ENCODE results near the gene MDFIC.
"Not testable (repeated sequence)": the region's sequence is repeated elsewhere in the genome, so short reads cannot be mapped to it uniquely, and the experiment has no call there.

MDFIC gene, protein sequence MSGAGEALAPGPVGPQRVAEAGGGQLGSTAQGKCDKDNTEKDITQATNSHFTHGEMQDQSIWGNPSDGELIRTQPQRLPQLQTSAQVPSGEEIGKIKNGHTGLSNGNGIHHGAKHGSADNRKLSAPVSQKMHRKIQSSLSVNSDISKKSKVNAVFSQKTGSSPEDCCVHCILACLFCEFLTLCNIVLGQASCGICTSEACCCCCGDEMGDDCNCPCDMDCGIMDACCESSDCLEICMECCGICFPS

DNA sequence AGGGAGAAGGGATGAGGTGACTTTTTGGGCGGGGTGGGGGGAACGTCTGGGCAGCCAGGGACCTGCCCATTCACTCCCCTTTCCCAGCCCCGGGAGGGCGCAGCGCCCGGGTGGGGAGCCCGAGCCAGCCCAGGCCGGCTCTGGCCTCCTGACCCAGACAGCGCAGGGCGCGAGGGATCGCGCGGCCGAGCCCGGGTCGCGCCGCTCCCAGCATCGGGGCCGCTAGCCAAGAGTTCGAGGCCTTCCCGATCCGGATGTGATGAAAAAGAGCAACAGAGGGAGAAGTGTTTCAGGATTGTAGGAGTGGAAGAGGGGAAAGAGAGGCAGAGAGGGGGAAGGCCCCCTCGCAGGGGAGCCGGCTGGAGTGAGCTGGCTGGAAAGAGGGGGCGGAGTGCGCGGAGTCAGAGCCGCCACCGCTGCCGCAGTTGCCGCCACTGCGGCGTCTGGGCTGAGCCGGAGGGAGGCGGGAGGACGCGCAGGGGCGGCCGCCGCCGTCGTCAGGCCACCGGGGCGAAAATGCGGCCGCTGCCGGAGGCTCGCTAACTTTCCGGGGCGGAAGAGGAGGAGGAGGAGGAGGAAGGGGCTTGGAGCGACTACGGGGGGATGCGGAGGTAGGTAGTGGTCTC lies at the start of gene MDFIC:
Gene MDFIC, plus strand, starts transcription at position 69 of the 626 bp plus-strand sequence. CDS start 940 bp downstream, outside the sequence.
- DNase-seq = no peak

DNA sequence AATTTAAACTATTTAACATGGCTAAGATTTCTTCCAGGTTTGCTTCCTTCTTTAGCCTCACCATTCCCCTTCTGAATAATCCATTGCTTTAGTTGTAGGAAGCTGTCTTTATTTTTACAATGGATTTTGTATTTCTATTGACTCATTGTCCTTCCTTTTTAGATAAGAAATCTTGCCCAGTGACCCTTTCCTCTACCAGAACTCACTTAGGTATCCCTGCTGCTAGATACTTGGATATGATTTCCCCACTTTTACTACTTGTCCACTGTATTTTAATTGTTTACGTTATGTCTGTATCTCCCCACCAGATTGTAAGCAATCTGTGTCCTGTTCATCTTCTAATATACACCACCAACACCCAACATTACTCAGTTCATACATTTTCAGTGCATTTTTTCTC lies 47.7 kb upstream of the MDFIC start:
- DNase-seq = no peak

DNA sequence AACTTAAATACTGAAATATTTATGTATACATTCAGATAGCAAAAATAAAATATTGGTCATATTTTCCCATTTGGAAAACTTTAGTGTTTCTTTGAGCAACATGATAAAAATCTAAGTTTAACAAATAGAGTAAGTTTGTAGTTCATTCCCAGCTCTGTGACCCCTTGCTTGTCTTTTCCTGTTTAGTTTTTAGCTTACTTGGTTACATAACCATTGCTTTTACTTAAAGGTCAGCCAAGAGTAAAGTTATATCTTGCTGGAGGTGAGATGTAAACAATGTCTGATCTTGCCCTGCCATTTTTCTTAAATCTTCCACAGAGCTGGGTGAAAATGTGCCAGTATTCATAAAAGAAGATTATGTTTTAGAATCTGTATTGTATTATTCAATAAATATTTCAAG lies 46.7 kb upstream of the MDFIC start:
- DNase-seq = no peak

DNA sequence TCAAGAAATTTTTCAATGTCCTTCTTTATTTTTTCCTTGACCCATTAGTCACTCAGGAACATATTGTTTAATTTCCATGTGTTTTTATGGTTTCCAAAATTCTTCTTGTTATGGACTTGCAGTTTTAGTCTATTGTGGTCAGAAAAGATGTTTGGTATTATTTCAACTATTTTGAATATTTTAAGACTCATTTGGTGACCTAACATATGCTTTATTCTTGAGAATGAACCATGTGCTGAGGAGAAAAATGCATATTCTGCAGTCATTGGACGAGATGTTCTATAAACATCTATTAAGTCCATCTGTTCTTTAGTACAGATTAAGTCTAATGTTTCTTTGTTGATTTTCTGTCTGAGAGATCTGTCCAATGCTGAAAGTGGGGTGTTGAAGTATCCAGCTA lies 42.3 kb upstream of the MDFIC start:
- DNase-seq = no peak

DNA sequence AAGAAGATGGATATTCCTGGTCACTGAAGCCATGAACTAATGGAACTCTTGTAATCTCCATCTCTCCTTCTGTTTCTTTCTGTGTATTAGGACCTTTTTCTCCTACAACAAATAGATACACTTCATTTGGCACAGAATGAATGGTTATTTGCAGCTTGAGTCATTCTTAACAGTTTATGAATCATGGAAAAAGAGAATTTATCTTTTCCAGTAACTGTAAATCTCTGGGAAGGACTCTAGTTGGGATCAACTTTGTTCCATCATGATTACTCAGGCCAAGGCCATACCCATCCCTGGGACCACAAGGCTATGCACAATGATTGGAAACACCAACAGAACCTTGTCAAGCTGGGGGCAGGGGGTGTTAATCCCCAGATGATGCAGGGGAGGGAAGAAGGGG lies 36.1 kb upstream of the MDFIC start:
- no peak for DNase-seq

DNA sequence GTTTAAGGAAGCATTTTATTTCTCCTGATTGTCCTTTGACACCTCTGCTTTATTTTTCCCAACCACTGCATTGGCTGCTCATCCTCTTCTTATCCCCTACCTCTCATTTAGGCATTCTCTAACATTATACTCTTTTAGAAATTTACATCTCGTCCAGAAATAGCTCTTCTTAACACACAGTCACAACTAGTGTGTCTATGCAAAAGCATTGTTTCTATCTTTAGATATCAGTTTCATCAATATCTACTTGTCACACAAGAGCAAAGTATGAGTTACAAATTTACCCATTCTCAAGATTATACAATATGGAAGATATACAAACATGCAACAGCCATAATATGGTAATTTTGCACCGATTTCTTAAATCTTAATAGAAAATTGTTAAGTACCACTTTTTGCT lies 35.7 kb upstream of the MDFIC start:
- DNase-seq = no peak

DNA sequence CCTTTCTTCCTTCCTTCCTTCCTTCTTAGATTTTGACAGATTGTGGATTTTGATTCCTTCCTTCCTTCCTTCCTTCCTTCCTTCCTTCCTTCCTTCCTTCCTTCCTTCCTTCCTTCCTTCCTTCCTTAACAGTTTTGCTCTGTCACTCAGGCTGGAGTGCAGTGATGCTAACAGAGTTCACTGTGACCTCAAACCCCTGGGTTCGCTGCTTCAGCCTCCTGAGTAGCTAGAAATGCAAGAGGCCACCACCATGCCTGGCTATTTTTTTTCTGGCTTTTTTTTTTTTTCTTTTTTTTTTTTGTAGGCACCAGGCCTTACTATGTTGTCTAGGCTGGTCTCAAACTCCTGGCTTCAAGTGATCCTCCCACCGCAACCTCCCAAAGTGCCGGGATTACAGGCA lies 32.8 kb upstream of the MDFIC start:
- not testable (repeated sequence) for DNase-seq

DNA sequence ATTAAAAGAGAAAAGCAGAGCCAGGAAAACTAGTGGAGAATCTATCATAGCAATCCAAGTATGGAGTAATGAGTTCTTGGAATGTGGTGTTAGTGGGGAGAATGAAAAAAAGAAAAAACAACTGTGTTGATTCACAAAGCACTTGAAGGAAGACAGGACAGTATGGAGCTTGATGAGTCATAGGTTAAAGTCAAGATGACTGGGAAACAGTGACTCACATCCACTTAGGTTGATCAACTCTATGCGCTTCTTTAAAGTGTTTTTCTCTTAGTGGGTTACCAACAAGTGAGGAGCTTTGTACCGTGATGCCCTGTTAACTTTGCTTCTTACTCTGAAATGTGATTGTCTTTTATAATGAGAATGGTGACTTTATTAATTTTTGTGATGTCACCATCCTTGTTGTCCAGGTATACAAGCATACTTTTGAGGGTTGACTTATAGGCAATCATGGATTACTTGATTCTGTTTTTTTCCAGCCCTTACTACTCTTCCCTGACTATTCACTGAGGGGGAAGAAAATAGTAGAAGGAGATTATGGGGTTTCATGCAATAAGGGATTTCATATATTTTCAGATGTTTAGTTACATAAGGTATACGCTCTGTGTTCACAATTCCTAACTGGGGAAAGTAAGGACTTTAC lies 32.1 kb upstream of the MDFIC start:
- no peak for DNase-seq

DNA sequence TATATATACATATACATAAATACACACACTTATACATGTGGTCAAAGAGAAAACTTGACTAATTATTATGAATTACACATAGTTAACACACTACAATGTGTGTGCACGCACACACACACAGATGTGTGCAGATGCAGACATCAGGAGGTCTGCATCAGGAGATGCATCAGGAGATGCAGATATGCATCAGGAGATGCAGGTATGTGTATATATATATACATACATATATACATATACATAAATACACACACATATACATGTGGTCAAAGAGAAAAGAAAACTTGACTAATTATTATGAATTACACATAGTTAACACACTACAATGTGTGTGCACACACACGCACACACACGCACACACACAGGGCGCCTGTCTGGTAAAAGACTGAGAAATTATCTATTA lies 31.3 kb upstream of the MDFIC start:
- DNase-seq = no peak

DNA sequence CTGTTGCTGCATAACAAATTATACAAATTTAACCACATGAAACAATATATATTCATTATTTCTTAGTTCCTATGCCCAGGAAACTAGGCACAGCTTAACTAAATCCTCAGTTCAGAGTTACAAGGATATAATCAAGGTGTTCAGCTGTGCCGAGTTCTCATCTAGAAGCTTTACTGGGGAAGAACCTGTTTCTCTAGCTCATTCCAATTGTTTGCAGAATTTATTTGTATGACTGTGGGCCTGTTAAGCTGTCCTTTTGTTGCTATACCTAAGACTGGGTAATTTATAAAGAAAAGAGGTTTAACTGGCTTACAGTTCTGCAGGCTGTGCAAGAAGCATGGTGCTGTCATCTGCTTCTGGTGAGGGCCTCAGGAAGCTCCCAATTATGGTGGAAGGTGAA lies 21.8 kb upstream of the MDFIC start:
- no peak for DNase-seq

DNA sequence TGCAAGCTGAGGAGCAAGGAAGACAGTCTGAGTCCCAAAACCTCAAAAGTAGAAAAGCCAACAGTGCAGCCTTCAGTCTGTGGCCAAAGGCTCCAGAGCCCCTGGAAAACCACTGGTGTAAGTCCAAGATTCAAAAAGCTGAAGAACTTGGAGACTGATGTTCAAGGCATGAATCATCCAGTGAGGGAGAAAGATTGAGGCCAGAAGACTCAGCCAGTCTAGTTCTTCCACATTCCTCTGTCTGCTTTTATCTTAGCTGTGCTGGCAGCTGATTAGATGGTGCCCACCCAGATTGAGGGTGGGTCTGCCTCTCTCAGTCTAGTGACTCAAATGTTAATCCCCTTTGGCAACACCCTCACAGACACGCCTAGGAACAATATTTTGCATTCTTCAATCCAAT lies 20.1 kb upstream of the MDFIC start:
- DNase-seq = no peak

DNA sequence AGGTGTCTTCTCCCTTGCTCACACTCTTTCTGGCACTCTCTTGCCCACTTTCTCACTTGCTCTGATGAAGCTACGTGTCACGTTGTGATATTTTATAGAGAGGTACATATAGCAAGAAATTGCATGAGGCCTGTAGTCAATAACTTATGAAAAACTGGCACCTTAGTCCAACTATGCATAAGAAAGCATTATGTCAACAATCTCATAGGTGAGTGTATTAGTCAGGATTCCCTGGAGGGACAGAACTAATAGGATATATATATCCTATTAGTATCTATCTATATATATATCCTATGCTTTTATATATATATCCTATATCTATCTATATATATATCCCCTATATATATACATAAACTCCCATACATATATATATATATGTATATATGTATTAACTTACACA lies 18.8 kb upstream of the MDFIC start:
- DNase-seq = no peak

DNA sequence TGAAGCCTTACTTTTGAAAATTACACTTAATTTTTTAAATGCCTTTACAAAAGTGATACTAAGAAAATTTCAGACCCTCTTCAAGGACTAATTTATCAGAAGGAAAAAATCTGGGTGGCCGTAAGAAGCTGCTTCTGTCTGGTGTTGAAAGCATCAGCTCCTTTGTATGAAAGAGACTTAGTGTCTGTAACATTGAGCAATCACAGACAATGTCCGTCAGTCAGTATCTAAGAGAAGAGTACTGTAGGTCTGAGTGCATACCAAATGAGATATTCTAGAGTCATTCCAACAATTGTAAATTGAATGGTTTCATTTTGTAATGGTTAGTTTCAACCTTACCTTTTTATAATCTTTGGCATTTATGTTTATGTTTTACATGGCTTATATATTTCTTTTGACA lies 11.1 kb upstream of the MDFIC start:
- no peak for DNase-seq

DNA sequence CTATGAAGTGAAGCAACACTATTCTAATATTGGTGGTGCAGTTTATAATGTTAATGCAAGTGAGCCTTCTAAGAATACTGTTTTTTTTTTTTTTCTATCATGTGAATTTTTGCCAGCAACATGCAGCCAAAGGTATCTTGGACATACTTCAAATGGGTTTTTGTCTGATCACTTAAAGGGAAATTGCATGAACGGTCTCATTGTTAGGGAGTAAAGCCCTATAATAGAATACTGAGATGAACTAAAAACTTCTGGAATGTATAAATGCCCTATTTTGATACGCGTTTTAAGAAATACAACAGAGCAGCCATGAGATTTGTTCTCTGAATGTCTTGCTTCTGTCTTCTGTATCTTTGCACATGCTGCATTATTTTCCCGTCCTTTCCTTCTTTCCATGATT lies 10.5 kb upstream of the MDFIC start:
- no peak for DNase-seq

DNA sequence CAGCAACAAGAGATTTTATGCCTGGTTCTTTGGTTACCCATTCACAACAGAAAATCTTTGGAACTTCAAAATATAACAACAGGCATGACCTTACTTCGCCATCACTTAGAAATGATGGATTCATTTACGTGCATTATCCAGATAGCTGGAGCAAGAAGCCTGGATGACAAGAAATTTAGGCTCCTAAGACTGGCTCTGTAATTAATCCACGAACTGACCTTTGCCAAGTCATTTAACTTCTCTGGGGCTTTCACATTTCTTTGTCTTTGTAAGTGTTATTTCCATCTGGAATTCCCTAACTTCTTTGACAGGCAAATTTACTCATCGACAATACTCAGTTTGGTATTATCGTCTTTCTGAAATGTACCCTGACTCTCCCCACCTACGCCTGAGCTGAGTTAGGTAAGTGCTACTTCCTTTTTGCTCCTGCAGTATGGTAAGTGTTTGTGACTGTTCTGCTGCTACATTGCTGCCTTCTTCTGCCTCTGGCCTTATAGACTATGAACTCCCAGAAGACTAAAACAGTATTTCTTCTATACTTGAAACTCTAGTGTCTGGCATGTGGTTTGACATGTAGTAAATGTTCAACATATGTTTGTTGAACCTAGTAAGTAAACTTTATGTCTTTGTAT lies 5.5 kb upstream of the MDFIC start:
- DNase-seq = no peak

DNA sequence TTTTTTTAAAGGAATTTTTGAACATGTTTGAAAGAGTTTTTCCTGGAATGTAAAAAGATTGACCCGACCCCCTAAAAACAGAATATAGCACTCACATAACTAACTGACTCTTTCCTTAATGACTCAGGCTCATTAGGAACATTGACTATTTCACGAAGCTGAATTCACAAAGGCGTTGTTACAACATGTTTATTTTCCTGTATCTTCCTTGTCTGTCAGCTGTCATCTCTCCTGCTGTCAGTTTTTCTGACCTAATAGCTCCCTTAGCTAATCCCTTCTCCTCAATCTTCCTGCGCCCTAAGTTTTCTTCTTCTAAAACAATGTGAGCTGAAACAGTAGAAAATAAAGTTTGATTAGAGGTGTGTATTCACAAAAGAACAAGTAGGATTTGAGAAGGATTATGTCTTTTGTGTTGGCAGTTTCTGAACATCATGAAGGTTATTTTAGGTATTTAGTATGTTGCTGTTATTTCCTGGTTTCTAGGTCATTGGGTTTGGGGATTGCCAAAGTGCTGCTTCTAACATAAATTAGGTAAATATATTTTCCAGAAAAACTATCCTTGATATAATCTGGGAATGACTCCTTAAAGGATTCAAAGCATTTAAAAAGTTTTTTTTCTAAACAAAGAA lies 4.6 kb upstream of the MDFIC start:
- DNase-seq = no peak

DNA sequence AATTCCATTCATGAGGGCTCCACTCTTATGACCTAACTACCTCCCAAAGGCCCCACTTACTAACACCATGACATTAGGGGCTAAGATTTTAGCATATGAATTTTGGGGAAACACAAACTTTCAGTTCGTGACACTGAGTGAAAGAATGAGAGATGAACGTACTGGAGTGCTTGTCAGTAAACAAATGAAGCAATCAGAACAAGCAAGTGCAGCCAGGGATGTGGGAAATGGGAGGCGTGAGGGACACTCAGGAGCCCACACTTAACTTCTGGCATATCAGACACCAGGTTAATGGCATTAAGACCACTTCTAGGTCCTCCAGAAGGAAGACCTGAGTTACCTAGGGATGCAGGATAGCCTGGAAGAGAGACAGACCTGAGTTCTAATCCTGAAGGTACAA lies 2.3 kb upstream of the MDFIC start:
- DNase-seq = no peak

DNA sequence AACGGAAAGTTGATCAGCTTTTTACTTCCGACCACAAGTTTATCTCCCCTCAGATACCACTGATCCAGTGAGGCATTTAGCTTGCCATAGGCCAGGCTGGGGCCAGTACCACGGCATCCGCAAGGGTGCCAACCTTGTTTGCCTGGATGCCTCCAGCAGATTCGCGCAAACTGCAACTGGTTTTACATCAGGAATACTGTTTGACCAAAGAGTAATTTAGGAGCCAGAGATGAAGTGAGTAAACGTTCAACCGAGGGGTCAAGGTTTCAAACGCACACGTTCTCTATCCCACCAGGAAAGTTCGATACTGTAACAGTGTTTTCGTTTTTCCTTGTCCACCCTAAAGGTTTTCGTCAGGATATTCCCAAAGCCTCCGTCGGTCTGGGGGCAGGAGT lies 266 bp upstream of the MDFIC start:
- no peak for DNase-seq

DNA sequence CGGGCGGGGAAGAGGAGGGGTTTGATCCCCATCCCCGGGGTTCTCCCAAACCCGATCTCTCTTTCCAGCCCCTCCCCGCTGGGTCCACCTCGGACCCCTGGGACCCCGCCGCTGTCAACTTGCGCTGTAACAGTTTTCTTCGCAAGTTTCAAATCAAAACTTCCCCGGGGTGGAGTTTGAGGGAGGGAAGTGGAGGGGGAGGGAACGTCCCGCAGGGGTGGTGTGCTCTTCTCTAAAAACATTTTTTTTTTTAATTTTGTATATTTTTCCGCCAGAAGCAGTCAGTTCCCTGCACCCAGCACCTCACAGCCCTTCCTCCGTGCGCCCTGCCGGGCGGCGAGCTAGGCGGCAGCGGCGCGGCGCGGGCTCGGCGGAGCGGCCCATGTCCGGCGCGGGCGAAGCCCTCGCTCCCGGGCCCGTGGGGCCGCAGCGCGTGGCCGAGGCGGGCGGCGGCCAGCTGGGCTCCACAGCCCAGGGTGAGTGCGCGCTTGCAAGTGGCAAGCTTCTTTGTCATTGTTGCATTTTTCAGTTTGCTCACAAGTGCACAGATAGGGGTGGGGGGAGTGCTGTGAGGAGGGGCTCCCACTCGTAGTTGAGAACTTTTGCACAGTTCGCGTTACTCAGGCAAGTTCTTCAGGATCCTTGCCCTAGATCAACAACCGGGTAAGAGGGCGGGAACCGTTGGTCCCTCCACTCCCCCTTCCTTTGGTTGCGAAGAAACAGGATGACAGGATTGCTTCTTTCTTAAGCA lies 933 bp downstream of the MDFIC start:
- no peak for DNase-seq

DNA sequence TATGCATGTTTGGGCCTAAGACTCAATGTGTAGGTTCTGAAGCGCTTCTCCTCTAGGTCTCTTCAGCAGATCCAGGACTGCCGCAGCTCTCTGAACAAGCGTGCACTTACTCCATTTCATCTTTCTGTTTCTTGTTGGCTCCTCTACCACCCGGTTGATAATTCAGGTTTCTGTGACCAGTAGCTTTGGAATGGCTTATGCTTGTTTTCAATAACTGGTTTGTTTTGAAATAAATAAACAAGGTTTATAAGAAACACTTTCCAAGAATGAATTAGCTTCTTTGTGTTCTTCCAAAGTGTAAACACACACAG lies 1.5 kb downstream of the MDFIC start:
- no peak for DNase-seq

DNA sequence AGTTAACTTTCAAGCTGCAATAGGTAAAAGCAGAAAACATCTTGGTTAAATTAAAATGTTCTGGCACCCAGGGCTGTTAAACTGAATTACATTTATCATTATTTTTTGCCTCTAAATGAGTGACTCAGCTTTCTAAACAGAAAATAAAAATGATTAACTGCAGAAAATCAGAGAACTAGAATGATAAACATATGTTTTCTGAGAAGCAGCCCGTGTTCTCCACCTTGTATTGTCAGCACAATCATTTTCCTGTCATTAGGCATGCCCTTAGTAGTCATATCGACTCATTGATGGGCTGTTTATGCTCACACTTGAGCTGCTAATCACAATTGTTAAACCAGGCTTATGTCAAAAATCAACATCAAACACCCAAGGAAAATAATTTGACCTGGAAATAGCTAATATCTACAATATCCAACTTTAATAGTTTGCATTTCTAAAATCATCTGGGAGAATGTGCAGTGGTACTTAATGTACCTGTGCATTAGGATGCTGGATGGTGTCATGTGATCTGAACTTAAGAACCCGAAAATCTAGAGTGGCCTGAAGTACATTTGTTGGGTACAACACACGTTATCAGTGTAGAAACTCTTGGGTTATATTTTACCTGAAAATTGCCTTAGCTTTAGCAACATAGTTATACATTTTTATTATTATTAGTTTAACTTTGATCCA lies 2.3 kb downstream of the MDFIC start:
- DNase-seq = no peak

DNA sequence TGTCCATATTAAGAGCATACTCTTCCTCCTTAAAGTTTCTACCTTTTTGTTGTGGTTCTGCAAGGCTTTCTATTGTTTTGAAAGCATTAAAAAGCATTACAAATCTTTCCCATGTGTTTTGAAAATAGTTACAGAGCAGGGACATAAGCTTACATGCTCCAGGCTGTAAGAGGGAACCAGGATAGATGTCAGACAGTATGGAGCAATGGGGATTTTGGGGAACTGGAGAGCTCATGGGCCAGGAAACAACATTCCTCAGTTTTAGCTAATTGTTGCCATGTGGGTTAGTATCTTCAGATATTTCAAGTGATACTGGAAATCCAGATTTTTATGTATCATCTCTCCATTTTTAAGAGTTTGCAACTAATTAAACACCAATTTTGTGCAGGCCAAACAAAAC lies 3.5 kb downstream of the MDFIC start:
- DNase-seq = no peak

DNA sequence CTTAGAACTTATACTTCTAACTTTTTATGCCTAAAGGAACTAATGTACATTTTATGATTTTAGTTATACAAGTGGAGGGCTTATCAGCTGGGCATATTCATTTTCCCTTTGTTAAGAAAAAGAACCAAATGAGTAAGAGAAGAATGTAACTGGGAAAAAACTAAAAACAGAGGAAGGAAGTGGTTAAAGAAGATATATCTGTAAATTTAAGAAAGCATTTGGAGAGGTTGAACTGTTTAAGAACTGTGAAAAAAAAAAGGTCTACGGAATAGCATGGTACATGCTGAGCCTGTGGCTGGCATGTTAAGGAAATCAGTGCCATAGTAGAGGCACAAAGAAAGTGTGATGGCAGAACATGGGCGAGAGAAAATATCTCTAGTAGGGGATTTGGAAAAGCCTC lies 6.2 kb downstream of the MDFIC start:
- DNase-seq = no peak
